GM19372 (cell line): Measurements from ENCODE around the gene ITGA6.
A peak's percentile ranks its signal among the peaks of the same experiment; 100 is the strongest.

Experiments used
- ATAC-seq: cut with Tn5 transposase; IDR thresholded peaks from one replicate; pipeline ENCODE4 v1.9.1; 2021; ENCODE audit warnings: mild to moderate bottlenecking, low read depth, moderate library complexity; ENCODE audit not compliant: unreplicated experiment

The ITGA6 gene

DNA sequence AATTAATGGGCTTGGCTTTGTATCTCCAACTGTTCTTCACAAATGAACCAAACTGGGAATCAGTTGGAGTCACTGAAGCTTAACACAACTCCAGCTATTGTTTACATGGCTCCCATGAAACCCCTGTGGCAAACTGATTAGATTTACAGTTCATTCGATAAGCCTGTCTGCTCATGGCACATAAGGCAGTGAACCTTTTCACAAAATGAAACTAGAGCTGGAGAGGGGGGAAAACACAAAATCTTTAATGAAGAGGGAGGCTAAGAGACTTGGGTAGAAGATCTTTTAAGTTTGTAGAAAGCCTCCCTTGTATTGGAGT lies 11.6 kb upstream of the ITGA6 start:
- ATAC-seq, result no peak

DNA sequence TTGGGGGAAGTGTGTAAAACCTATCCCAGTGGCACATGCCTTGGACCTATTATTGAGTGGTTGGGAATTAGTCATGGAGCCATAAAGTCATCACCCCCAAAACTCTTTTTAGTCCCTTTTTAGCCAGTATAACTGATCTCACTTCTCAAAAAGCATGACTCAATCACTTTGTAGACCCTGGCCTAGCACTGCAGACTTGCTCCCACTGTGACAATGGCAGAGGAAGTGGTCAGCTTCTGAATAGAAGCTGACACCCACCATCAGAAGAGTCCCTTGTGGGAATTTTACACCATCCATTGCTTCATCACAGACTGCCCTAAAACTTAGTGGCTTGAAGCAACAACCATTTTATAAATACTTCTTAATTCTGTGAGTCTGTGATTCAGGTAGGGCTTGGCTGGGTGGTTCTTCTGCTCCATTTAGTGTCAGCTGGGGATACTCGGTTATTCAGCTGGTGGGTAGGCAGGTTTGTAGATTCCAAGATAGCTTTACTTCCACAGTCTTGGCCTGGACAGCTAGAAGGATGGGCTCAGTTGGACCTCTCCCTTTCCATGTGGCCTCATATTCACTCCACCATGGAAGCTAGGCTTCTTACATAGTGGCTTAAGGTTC lies 10.8 kb upstream of the ITGA6 start:
- ATAC-seq, result no peak

DNA sequence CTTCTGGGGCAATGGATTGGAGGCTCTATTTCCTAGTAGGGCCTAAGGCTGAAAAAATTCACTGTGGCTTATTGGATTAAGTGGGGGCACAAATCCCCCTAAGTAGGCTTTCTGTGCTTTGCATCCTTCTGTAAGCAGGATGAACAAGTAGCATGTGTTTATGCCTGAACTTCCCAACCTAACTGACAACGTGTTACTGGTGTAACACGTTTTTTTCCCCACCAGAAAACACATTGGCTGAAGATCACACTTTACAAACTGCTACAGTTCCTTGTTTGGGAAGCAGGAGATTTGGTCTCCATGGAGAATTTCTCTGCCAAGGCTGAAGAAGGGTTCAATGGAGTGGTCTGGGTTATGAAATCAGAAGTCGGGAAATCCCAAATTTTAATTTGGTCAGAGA lies 7.2 kb upstream of the ITGA6 start:
- no peak for ATAC-seq

DNA sequence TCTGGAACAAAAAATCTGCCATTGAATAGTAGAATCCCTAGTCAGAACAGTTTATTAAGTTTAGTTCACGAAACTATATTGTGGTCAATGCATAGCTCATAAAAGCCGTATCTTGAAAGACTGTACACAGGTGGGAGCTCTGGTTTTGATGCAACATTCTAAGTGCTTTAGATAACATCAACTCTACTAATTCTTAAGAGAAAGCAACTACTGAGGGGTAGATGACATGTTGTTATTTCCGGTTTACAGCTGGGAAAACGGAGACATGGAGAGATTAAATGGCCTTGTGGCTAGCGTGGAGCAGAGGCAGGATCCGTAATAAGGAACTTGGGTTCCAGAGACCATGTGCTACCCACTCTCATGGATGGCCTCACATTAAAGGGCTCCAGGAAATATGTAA lies 4.2 kb upstream of the ITGA6 start:
- ATAC-seq, result no peak

DNA sequence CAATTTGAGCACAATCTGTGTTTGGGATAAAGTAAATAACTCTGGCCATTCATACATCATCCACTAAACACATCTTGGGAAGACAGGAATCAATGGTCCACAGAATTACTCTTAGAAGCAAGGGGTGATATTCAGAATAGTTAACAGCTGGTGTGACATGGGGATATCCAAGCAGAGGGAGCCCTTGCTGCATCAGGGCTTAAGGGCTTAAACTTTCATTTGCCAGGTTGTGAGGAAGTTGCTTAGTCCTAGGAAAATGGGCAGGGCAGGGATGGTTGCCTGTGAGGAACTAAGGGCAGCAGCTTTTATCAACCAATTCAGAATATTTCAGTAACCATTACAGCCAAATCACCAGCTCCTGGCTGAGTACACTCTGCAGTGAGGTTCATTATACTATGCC lies 2.0 kb upstream of the ITGA6 start:
- no peak for ATAC-seq

DNA sequence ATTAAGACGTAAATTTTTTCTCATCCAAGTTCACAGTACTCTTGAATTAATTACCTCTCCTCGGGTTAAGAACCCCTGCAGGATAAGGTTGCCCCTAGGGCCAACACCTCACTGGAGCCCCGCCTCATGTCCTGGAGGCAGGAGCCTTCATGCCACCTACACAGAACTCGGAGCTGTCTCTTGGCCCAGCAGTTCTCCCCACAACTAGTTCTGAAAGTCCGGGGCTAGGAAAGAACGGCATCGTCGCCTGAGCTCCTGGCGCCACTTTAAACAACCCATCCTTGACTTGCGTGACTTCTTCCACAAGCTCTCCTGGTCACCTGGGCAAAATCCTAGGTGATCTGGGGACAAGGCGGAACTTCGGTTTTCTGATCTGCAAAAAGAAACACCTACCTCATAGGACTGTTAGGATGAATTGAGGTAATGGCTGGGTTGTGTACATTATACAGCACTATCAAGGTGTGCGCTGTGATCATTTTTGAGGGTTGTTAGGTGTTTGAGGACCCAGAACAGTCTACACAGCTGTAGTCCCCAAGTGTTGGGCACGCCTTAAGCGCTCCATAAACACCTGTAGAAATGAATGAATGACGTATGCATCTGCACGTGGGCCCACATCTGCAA lies 641 bp upstream of the ITGA6 start:
- ATAC-seq, result no peak

DNA sequence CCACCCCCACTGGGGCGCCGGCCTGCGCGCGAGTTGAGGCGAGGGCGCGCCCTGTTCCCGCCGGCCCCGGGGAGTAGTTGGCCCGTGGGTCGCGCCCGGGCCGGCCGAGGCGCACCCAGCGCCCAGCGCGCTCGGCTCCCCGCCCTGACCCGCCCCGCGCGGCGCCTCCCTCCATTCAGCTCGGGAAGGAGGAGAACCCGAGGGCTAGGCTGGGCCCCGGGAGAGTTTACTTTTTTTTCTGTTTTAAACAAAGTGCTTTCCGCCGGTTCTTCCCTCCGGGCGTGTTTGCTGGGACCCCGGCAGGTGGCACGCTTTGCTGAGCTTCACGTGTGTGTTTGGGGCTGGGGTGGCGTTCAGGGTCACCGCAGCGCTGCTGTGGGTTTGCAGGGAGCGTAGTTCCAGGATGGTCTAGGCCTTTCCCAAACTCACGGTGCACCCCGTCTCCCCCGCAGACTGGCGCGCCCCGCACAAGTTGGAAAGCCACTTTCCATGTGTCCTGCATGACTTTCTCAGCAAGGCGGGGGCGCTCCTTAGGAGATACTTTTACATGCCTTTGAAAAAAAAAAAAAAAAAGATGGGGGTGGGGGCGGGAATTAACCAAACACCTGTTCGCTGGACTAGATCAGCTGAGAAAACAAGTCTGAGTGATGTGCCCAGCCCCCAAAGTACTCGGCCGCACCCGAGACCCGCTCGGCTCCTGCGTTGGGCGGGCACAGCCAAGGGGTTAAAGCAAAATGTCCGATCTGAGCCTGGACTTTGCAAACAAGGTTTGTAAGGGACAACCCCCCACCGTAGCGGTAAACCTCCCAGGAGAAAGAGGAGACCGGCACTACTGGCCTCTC lies 825 bp downstream of the ITGA6 start:
- ATAC-seq, result peak; percentile 35

DNA sequence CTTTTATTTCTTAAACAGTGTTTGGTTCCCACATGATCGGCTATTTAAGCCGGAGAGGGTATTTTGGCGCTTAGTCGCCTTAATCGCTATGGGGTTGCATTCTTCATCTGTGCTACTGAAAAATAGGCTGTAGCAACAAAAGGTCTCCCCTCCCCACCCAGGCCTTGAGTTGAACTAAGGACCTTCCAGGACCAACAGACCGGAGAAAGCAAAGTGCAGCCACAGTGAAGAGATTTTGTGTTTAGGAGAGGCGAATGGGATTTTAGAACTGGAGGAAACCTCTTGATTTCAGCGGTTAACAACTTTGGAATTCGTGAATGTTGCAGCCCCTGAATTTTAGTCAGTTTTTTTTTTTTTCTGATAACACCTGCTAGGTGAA lies 1.4 kb downstream of the ITGA6 start:
- no peak for ATAC-seq

DNA sequence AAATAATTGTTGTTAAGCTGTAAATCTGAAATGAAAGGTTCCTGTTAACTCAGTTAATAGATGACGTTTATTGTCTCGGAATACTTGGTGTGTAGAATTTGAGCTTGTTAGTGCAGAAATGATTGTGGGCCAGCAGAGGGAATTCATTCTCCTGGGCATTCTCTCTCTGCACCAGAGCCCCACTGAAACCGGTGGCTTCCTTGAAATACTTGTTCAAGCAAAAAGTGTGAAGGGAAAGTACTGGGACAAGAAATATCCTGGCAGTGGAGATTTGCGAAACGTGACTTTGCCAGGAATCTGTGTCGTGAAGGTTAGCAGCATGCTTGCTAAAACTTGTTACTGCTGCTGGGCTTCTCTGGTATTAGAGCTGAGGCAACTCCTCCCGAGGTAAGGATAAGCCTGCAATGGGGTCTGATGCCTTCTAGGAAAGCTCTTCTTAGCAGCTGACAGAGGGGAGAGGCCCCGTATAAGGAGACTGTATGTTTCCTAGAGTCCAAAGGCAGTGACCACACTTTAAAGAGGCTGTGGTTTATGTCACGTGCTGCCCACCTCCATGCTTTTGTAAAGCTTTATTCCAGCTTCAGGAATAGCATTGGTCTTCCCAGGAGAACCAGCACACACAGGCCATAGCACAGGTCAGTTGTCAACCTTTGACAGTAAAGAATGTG lies 2.0 kb downstream of the ITGA6 start:
- no peak for ATAC-seq

DNA sequence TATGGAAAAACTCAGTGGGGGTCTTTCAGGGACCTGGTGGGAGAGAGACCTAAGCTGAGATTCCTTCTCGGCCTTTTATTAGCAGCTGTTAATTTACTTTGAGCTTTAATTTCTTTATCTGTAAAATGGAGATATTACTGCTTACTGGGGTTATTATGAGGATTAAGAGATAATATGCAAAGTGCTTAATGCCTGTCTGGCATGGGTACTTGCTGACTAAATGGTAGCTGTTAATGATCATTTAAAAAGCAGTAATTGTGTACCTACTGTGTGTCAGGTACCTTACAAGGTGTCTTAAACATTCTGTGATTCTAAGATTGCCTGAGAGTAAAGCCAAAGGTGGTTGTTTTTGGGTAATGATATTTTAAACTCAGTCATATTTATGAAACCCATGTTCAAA lies 2.6 kb downstream of the ITGA6 start:
- ATAC-seq, result no peak

DNA sequence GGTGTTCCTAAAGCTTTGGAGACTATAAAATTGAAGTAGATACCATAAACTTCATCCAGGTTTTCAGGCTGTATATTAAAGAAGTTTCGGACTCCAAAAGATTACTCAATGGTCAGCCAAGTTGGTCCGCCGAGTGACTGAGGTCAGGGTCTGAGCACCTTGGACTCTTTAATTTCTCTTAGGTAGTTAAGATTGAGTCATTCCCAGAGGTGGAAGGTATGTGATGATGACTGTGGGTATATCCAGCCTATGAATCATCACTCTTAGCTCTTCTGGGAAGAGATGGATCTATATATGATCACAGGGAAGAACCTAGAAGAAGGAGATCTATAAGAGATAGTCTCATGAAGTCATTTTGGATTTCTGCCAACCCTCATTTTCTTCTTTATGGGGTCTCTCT lies 3.3 kb downstream of the ITGA6 start:
- no peak for ATAC-seq

DNA sequence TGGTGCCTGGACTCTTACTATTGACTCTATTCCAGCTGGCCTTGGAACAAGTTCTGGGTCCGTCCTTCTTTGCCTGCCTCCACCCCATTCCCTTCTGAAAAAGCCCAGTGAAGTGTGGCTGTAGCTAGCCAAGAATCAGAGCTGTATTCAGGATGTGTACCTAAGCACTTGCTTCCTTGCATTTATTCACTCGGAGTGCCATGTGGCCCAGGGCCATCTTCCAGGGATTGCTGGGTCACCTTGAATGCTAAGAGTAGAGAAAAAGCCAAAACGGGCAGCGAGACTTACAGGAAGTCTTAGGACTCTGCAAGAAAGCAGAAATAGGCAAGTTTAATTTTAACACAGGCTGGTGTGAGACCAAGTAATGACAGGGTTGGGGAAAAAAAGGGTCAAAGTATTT lies 4.1 kb downstream of the ITGA6 start:
- no peak for ATAC-seq

DNA sequence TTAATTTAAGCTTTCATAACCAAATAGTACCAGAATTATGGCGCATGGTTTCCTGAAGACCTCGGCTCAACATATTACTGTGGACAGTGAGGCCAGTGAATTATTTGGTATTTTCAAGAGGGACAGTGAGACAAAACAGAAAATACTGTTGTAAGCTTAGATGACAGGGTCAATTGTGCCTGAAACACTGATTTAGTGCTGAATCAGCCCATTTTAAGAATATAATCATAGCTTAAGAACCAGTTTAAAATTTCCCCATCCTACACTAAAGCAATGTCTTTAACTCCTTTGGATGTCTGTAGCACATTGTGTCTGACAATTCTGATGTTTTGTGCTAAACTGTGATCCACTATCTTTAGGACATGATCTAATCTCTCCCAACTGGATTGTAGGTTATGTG lies 4.6 kb downstream of the ITGA6 start:
- ATAC-seq, result no peak

DNA sequence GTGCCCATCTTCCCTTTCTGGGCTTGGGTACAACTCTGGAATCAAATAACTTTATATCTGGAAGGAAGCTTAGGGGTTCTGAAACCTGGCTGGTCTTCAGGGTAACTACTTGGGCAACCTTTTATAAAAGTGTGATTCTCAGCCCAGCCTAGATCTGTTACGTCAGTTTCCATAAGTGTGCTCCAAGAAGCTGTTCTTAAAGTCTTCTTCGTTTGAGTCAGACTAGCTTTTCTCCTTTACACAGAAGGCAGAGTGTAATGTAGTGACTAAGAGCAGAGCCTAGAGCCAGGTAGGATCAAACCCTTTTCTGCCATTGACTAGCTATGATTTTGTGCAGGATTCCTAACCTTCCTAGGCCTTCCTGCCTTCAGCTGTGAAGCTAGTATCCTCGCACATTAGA lies 5.8 kb downstream of the ITGA6 start:
- ATAC-seq, result no peak

DNA sequence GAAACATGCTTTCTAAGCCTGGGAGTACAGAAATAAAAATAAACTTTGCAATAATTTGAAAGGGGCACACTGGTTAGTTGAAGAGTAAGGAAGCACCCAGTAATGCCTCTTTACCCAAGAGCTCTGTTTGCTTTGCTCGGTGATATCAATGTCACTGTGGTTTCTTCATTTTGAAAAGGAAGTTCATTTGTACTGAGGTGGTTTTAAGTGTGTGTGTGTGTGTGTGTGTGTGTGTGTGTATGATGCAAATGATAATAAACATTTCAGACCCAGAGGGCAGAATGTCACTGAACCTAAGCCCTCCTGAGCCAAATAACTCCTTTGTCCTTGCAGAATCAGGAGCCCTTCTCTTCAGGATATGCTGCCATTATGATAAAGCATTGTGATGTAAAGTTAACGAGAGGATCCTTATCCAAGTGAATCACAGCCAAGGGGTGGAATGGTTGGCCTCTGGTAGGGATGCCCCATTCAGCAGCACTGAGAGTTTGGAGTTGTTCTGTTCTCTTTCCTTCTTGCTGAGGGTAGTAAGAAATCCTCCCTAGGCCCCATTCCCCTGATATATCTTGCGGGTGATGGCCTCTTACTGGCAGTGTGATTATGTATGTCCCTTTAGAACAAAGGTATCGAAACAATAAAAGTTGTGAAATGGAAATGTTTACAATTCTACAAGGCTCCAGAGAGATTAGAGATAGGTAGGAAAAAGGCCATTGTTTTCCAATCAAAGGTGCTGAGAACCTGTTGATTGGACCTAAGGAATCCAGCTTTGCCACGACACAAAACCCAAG lies 7.6 kb downstream of the ITGA6 start:
- ATAC-seq, result no peak

DNA sequence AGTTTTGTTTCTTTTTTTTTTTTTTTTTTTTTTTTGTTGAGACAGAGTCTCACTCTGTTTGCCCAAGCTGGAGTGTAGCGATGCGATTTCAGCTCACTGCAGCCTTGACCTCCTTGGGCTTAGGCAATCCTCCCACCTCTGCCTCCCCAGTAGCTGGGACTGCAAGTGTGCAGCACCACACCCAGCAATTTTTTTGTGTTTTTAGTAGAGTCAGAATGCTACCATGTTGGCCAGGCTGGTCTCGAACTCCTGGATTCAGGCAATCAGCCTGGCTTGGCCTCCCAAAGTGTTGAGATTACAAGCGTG lies 8.2 kb downstream of the ITGA6 start:
- no peak for ATAC-seq

DNA sequence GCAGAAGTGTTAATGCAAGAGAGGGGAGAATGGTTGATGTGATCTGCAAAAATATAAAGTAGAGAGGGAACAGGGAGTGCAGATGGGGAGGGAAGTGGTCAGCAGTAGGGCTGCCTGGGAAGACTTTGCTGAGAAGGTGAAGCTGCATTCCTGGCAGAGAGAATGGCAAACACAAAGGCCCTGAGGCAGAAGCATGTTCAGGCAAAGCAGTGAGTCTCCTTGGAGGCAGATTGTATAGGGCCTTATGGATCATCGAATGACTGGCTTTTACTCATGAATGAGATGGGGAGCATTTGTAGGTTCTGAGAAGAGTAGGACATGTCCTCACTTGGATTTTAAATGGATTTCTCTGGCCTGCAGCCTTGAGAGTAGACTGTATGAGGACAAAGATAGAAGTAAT lies 9.5 kb downstream of the ITGA6 start:
- no peak for ATAC-seq

DNA sequence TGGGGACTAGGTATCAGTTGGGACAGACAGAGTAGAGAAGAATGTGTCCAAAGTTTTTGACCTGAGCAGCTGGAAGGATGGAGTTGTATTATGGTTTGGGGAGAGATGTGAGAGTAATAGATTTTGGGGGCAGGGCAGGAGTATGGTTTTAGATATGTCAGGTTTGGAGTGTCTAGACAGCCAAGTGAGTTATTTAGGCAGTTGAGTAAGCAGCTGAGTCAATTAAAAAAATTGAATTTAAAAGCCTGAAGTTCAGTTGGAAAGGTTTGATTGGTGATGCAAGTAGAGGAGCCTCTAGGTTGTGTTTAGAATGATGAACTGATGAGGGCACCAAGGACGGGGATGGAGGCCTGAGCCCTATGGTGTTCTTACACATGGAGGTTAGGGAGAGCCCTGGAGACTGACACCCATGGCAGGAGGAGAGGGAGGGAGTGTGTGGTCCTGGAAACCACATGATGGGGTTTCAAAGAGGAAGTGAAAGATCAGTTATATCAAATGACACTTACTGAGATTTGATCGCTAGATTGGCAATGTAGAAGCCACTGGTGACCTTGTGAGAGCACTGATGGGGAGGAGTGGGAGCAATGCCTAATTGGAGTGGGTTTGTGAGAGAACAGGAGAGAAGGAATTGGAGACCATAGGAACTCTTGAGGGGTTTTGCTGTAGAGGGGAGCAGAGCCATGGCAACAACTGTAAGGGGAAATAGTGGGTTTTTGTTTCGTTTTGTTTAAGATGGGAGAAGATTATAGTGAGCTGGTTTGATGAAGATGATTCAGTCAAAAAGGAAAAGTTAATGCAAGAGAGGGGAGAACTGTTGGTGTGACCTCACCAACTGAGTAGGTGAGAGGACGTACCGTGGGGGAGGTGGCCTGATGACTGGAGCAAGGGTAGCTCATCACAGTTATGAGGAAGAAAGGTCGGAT lies 10.3 kb downstream of the ITGA6 start:
- peak; percentile 61 for ATAC-seq

DNA sequence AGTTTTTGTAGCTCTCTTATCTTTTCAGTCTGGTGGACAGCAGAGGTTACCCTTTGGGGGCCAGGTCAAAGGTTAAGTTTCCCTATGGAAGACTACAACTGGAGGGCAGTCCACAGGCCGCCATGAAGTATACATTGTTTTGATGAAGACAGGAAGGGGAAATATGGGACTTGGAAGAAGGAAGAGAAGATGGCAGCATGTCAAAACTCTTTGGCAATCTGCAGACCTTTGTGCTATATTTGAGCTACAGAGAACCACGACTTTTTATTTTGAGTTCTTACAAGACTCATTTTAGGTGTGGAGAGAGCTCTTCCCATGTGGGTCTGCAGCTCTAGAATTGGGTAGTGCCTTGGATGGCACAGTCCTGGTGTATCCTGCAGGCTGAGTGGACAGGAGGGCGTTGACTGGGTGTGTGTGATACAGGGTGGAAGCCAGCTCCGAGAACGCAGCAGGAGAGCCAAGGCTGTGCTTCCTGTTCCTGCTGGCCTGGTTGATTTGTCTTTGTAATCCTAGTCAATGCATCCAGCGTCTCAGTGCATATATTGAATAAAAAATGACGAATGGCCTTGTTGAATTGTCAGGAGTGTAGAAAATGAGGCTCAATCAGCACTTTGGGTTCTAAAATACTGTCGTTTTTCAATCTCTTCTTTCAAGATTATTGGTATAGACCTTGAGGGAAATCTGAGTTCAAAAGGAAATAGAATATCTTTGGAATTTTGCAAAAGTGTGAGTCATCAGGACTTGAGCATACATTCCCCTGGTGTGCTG lies 11.5 kb downstream of the ITGA6 start:
- ATAC-seq, result no peak
